Measurements from ENCODE around the gene ABCA7. TPM values are rescaled to one million over a fixed set of nuclear protein-coding genes. Genes with fewer than 3 reads are reported as not detected.

Gene ABCA7
- total RNA-seq, 4 donors from 2014 or later, result 3.9 to 9.5 (median 6.9) TPM

- DNase-seq (ENCODE audit: extremely low spot score), result no peak
- Histone ChIP-seq H3K27me3 (peaks cover 14 to 97% (median 62%) of the 10 kb centered on the region in 4 donors), H3K4me1 (peaks cover 15 to 32% (median 32%) of the 10 kb centered on the region in 4 donors), H3K27ac (replicated peaks in 1 of 4) (no peak within 1 kb of the TSS), H3K9me3 (no peaks in the 10 kb centered on the region), H3K4me3 (peak within 1 kb of the TSS; percentile 24 to 45 (median 34)), H3K36me3 (peaks cover 0 to under 1% (median 0%) of the 10 kb centered on the region in 4 donors)
- intact Hi-C loops (cut with DNase I), result no loop called here
- TF ChIP-seq POLR2AphosphoS5 (IDR thresholded peaks at IDR 0.05), result no peak
- TF ChIP-seq POLR2A (IDR thresholded peaks at IDR 0.05; ENCODE audit: low read depth), result no peak
- TF ChIP-seq CTCF (IDR thresholded peaks at IDR 0.05), result peak; percentile 32 to 54 (median 39)
- TF ChIP-seq EP300 (IDR thresholded peaks at IDR 0.05), result no peak
- no CpG with 5 or more reads among the region's 43 CpGs for WGBS
Measured at GRCh38 chr19:1000095-1000494, 39.8 kb upstream of the ABCA7 start, which contains the start of gene GRIN3B. Gene GRIN3B, plus strand, starts transcription at chr19:1000419. Its CDS starts 19 bp downstream, at chr19:1000438.

GRCh38 chr19:1000591-1001537, 39.0 kb upstream of the ABCA7 start:
- Histone ChIP-seq H3K9me3 (no peaks in the 10 kb centered on the region), H3K4me1 (peaks cover 14 to 31% (median 29%) of the 10 kb centered on the region in 4 donors), H3K36me3 (no peaks in the 10 kb centered on the region), H3K4me3 (peak overlapping the region in 2 of 4 donors; percentile 34 to 45), H3K27ac (replicated peaks in 1 of 4) (no peak overlapping the region), H3K27me3 (peaks cover 14 to 89% (median 57%) of the 10 kb centered on the region in 4 donors)
- TF ChIP-seq POLR2A (IDR thresholded peaks at IDR 0.05; ENCODE audit: low read depth) (no peak), EP300 (IDR thresholded peaks at IDR 0.05) (no peak), CTCF (IDR thresholded peaks at IDR 0.05) (no peak), POLR2AphosphoS5 (IDR thresholded peaks at IDR 0.05) (no peak)
- no peak for DNase-seq (ENCODE audit: extremely low spot score)
- WGBS, result 6% methylated on average over 31 of the region's 73 CpGs
- intact Hi-C loops (cut with DNase I), result no loop called here

GRCh38 chr19:1001538-1002166, 38.3 kb upstream of the ABCA7 start:
- no peak overlapping the region for H3K4me3 ChIP-seq
- TF ChIP-seq EP300 (IDR thresholded peaks at IDR 0.05) (no peak), CTCF (IDR thresholded peaks at IDR 0.05) (peak; percentile 77 to 97 (median 86)), POLR2AphosphoS5 (IDR thresholded peaks at IDR 0.05) (no peak), POLR2A (IDR thresholded peaks at IDR 0.05; ENCODE audit: low read depth) (no peak)
- peaks cover 6 to 23% (median 21%) of the 10 kb centered on the region in 4 donors for H3K4me1 ChIP-seq
- WGBS, result 18% methylated on average over 9 of the region's 20 CpGs
- H3K27ac ChIP-seq (replicated peaks in 1 of 4), result no peak overlapping the region
- H3K36me3 ChIP-seq, result no peaks in the 10 kb centered on the region
- intact Hi-C loops (cut with DNase I), result no loop called here
- no peaks in the 10 kb centered on the region for H3K9me3 ChIP-seq
- H3K27me3 ChIP-seq, result peaks cover 7 to 81% (median 49%) of the 10 kb centered on the region in 4 donors
- no peak for DNase-seq (ENCODE audit: extremely low spot score)

- intact Hi-C loops (cut with DNase I), result no loop called here
Measured at GRCh38 chr19:1002600-1002999, 37.3 kb upstream of the ABCA7 start.

GRCh38 chr19:1003283-1003682, 36.6 kb upstream of the ABCA7 start:
- DNase-seq (ENCODE audit: extremely low spot score), result no peak
- intact Hi-C loops (cut with DNase I), result no loop called here
- Histone ChIP-seq H3K36me3 (peaks cover 0 to under 1% (median 0%) of the 10 kb centered on the region in 4 donors), H3K27me3 (peaks cover 6 to 65% (median 36%) of the 10 kb centered on the region in 4 donors), H3K27ac (replicated peaks in 1 of 4) (no peak overlapping the region), H3K4me1 (peaks cover 5 to 21% (median 20%) of the 10 kb centered on the region in 4 donors), H3K4me3 (no peak overlapping the region), H3K9me3 (no peaks in the 10 kb centered on the region)
- no CpG with 5 or more reads among the region's 37 CpGs for WGBS
- TF ChIP-seq CTCF (IDR thresholded peaks at IDR 0.05) (no peak), EP300 (IDR thresholded peaks at IDR 0.05) (no peak), POLR2AphosphoS5 (IDR thresholded peaks at IDR 0.05) (no peak), POLR2A (IDR thresholded peaks at IDR 0.05; ENCODE audit: low read depth) (no peak)

More at GRCh38 chr19:1002600-1002999, 37.3 kb upstream of the ABCA7 start:
- Histone ChIP-seq H3K27me3 (peaks cover 6 to 72% (median 41%) of the 10 kb centered on the region in 4 donors), H3K27ac (replicated peaks in 1 of 4) (no peak overlapping the region), H3K9me3 (no peaks in the 10 kb centered on the region), H3K4me3 (no peak overlapping the region), H3K4me1 (peaks cover 5 to 21% (median 20%) of the 10 kb centered on the region in 4 donors), H3K36me3 (no peaks in the 10 kb centered on the region)
- no peak for TF ChIP-seq EP300 (IDR thresholded peaks at IDR 0.05)
- no peak for DNase-seq (ENCODE audit: extremely low spot score)
- WGBS, result 83% methylated on average over 4 of the region's 4 CpGs

Data from esophagus muscularis mucosa (tissue), 4 donors.